Left renal pelvis (tissue), 4 donors: Measurements from ENCODE around the gene PCSK2. TPM values are rescaled to one million over a fixed set of nuclear protein-coding genes. Genes with fewer than 3 reads are reported as not detected.
"Not testable (repeated sequence)": the region's sequence is repeated elsewhere in the genome, so short reads cannot be mapped to it uniquely, and the experiment has no call there.

Source experiments
- DNase-seq, 4 donors: peaks; one replicate each; pipeline ENCODE4 v3.0.0-alpha.2; 2013; ENCODE audit warnings: low read depth in 4 of 4, low spot score in 3 of 4
- polyA plus RNA-seq, 4 donors: library from polyadenylated mRNA; unstranded; fragments of 120-200 nt; gene quantifications; one replicate each; pipeline ENCODE4 v1.2.1, GENCODE V29; 2013; ENCODE audit not compliant: insufficient read length in 4 of 4

PCSK2 gene, protein sequence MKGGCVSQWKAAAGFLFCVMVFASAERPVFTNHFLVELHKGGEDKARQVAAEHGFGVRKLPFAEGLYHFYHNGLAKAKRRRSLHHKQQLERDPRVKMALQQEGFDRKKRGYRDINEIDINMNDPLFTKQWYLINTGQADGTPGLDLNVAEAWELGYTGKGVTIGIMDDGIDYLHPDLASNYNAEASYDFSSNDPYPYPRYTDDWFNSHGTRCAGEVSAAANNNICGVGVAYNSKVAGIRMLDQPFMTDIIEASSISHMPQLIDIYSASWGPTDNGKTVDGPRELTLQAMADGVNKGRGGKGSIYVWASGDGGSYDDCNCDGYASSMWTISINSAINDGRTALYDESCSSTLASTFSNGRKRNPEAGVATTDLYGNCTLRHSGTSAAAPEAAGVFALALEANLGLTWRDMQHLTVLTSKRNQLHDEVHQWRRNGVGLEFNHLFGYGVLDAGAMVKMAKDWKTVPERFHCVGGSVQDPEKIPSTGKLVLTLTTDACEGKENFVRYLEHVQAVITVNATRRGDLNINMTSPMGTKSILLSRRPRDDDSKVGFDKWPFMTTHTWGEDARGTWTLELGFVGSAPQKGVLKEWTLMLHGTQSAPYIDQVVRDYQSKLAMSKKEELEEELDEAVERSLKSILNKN
- 1 to 10 TPM in 3 of 4 donors, under 1 TPM in 1; 0.60 to 1.9 (median 1.3) TPM for polyA plus RNA-seq

DNA sequence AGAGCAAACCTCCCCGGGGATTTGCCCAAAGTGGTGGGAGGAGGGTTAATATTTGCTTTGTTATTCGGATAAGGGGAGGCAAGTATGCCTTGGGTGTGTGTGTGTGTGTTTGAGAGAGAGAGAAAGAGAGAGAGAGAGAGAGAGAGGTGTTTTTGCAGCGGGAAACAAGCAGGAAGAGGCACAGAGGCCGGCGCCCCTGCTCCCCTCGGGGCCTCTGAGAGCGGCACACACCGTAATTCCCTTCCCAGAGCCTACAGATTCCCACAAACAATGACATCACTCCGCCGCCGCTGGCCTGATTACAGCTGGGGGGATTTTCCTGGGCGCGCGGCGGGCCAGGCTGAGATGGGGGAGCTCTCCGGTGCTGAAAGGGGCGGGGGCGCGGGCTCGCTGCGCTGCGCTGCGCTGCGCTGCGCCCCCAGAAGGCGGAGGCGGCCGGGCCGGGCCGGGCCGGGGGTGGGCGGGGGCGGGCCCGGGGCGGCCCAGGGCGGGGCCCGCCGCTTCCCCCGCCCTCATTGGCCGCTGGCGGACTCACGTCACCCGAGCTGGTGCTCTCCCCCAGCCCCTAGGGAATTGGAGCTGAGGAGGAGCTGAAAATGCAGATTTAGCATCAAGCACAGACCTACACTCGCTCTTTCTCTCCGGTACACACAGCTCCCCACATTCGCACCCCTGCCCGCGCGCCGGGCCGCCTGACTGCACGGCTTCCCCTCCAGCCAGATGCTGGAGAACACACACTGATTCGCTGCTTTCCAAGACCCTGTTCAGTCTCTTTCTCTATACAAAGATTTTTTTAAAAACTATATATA is at the start of gene PCSK2:
Gene PCSK2, plus strand, starts transcription at position 631 of the 809 bp plus-strand sequence. CDS start 266 bp downstream, outside the sequence.
- DNase-seq, result peak; percentile 41 to 65 (median 50)

DNA sequence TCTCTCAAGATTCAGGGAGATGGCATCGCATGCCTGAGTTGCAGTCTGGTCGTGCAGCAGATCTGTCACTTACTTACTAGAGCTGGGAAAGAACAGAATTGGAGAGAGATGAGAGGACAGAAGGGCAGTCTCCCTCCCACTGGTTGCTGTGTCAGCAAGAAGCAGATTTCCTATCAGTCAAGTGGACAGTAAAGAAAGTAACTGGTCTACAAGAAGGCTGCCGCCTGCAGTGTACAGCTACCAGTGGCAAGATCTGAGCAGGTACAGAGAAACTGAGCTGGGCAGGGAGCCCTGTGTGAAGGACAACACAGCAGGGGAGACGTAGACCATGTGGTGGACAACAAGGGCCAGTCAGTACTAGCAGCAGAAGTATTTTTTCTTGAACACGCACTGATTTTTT is 49.5 kb upstream of the PCSK2 start:
- DNase-seq, result no peak

DNA sequence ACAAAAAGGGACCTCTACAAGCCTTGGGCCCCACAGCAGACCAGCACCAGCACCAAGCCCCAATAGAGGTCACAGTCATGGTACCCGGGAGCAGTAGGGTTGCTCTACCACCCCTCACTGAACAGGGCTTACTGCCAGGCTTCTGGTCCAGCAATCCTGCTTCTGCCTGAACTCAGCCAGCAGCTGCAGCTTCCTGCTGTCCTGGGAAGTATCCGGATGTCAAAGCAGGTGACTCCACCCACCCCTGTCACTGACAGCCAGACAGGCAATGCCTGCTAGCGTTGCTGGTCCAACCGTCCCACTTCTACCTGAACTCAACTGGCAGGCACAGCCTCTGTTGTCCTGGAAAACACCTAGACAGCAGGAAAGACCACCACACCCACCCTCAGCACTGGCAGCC is 47.0 kb upstream of the PCSK2 start:
- DNase-seq, result no peak

DNA sequence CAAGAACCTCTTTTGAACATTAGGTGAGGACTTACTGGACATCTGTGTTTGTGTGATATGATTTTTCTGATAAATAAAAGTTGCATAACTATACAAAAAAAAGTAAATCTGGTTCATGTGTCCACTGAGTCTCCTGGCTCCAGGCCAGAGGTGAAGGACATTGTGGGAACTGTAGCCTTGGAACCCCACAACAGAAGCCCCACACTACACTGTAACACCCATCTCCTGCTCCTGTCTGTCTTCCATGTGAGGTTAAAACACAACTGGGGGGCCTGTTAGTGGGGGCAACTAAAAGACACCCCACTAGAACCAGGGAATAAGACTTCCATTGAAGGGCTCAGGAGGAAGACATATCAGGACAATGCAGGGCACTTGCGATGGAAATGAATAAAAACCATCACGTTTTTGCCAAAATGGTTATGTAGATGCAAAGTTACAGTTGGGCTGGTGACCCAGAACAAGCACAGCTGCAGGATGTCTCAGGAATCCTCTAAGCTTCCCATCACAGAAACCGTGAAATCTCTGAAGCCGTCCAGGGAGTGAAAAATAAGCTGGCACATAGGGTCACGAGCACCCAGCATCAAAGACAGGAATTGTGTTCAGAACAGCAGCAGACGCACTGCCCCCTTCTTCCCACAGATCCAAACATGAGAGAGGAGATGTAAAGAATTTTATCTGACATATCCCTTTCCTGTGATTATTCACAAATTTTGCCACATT is 36.7 kb upstream of the PCSK2 start:
- no peak for DNase-seq

DNA sequence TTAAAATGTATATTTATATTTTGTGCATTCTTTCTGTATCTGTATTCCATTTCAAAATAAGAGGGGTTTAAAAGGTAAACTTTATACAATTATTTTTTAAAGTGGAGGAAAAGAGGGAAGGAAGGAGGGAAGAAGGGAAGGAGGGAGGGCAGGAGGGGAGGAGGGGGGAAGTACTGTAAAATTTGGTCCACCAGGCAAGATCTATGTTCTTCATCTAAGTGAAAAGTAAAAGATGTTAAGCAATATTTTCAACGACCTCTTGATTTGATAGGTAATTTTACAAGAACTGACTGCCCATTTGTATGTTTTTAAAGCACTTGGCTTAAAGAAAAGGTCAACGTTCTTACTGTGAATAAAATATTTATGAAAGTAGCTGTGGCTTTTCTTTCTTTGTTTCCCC is 29.8 kb upstream of the PCSK2 start:
- DNase-seq, result no peak

DNA sequence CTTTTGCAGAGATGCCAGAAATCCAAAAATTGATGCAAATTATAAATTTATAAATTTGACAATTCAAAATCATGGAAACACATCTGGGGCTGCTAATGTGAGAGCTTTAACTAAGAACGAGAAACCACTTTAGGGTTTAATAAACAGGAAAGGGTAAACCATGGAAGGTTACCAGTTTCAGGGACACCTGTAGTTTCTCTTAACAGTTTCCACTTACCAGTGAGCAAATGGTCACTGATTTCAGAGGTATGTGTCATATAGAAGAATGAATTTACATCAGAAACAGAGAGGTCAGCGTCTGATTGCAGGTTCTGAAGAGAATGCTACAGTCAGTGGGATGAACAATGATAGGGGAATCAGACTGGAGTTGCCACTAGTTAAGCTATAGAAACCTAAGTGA is 24.8 kb upstream of the PCSK2 start:
- DNase-seq, result no peak

DNA sequence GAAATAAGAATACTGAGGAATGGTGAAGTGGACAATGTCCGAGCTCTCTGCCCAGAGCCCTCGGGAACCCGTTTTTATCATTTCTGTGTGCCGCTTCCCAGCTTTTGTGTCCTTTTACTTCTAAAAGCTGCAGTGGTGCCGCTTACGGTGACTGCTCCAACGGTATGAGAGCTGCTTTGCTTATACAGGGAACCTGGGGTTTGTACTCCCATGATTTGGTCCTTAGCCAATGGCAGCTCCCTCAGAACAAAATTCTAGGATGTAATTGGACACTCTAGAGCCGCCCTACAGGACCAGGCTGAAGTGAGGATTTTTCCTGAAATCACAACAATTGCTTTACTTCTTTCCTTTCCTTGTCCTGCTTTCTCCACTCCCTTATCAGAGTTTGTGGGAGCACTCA is 24.2 kb upstream of the PCSK2 start:
- peak in 1 of 4 donors; percentile 22 for DNase-seq

DNA sequence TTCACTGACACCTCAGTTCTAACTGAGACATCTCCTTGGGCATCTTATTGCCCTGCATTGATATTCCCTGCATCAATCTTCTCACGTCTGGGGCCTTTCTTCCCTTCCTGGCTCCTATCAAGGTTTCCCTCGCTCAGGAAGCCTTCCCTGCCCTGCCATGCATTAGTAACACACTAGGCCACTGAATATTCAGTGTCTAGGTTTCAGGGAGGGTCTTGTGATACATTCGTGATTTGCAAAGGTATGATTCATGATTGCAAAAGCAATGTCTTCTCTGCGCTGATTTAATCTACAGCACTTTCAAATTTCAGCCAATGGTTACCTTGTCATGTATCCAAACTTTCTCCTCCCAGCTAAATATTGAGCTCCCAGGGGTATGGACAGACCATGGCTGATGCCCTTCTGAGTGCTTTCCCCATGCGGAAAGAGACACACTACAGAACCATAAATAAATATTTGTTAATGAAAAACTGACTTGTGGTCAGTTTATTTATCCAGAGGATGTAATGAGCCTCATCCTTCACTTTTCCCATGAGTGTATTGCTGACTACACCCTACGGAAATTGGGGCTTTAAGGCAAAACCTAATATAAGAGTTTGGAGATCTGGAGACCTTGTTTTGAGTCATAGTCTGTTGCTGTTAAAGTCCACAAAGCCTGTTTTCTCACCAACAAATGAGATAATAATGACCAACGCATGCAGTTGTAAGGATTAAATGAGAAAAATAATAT is 21.6 kb upstream of the PCSK2 start:
- DNase-seq, result no peak

DNA sequence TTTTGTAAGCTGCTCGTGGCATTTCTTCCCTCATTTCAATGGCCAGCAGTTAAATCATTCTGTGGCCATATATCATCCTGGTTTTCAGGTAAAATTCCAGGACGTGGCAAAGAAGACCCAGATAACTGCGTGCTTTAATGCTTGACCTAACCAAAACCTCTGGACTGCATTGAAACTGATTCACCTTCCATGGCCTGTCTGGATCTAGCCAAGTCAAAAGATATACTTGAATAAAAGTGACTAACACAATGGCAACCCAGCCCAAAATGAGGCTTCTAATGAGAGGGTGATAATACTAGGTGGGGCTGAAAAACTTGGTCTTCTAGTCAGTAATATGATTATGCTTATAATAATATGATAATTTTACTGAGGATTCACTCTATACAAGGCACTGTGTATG is 16.5 kb upstream of the PCSK2 start:
- DNase-seq, result no peak

DNA sequence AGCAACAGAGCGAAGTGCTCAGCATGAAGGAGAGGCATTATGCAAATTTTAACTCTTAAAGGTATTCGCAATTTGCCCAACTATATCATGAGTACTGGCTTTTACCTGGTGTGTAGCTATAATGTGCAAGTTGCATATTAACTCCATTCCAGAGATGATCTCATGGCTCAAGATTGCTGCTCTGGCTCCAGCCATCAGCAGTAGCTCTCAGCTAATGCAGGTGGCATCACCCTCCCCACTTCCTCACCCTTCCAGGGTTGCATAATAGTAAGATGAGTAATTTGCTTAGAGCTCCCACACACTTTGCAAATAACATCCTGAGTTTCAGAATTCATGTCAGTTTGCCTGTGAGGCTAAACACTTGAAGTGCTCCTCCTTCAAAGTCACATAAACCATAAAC is 15.9 kb upstream of the PCSK2 start:
- no peak for DNase-seq

DNA sequence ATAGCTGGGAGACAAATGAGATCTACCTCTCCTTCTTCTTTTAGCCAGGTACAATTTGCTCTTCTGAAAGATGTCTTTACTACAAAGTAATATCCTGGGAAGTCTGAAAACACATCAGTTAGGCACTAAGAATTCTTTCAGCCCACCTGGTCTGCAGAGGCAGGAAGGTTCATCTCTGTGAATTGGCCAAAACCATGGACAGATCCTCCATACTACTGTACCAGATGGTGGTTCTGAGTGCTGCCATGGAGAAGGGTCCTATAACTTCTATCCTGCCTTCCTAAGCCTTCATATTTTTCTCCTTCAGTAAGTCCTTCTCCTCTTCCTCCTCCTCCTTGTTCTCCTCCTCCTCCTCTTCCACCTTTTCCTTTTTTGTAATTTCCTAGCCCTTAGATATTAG is 11.7 kb upstream of the PCSK2 start:
- no peak for DNase-seq

DNA sequence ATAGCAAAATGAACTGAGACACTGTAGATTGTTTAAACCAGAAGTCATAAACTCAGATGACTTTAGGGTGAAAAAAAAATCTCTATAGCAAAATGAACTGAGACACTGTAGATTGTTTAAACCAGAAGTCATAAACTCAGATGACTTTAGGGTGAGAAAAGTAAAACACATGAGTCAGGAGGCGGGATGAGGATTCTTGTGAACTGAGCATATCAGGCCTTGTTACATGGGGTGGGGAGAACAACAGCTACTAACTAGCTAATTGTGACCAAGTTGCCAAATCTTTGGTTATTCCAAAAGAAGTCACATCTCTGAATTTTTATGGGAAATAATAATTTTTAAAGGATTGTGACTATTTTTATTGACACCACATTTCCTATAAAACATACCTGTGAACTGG is 7.0 kb upstream of the PCSK2 start:
- not testable (repeated sequence) for DNase-seq

DNA sequence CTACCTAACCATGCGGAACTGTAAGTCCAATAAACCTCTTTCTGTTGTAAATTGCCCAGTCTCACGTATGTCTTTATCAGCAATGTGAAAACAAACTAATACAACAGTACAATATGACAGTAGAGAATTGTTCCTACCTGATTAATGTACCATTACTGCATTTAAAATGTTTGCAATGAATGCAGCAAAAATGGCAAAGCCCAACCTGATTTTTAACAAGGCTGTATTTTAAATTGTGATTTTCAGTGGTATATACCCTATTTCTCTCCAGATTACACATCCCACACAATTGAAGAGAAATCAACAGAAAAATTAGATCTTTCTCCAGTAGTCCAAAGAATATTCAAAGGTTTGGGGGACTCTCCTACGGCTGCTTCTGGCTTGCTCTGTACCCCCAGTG is 3.3 kb upstream of the PCSK2 start:
- no peak for DNase-seq

DNA sequence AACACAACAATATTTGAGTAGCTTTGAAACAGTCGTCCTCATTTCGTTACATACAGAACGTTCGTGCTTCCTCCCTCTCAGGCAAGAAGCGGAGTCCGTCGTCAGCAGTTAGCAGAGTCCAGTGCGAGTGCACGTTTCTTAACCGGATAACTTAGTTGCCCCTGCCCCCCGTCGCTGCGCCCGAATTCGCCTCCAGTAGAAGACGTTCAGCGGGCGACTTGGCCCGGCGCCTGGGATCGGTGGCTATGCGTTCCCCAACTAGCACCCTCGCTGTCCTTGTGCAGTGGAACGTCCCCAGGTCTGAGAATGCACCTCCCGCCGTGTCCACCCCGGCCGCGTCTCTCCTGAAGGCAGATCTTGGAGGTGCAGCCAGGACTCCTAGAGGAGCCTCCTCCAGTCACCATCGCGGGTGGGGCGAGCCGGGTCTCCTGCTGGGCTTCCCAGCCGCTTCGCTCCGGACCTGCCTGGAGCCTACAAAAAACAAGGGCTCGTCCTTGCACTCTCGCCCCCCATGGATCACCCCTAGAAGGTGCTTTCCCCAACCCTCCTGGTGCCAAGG is 910 bp upstream of the PCSK2 start:
- no peak for DNase-seq

DNA sequence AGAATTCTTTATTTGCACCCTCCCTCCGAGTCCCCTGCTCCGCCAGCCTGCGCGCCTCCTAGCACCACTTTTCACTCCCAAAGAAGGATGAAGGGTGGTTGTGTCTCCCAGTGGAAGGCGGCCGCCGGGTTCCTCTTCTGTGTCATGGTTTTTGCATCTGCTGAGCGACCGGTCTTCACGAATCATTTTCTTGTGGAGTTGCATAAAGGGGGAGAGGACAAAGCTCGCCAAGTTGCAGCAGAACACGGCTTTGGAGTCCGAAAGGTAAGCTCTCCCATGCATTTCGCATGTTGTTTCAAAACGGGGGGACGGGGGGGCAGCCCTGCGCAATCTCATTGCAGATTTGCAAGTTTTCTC is 357 bp downstream of the PCSK2 start:
- no peak for DNase-seq

DNA sequence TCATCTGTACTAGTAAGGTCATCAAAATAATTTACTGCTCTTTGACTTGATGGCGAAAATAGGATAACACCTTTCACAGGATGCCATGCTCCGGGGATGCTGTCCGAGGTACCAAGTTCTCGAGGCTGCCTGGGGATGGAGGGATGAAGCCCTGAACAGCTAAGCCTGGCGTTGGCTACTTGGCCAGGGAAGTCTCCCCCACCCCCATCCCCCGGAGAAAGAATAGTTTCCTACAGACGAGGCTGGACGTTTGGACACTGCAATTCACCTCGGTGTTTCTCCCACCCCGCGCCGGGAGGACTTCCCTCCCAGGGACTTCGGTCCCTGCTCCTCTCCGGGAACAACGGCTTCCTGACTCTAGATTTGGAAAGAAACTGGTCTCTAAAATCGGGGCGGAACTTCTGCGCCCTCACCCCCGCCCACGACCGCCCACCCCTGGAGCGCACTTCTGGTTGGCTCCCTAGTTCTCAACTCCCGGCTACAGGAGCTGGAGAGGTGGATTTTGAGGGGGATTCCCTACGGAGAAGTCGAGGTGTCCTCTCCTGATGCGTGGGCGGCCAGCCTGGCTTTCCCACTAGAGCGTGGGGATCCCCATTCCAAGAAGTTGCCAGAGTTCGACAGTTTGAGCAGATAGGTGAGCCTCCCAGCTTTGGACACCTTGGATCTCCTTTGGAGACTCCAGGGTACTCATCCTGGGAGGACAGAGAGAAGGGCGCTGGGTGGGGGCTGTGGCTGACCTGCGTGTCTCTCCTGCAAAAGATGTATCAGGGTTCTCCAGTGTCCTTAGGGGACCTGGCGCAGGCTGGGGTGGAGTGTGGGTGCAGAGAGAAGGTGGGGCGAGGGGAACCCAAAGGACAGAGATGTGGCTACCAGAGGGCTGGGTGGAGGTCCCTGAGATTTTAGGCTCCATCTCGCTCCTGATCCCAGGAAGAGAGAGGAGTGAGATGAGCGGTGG is 1.1 kb downstream of the PCSK2 start:
- peak in 1 of 4 donors; percentile 32 for DNase-seq

DNA sequence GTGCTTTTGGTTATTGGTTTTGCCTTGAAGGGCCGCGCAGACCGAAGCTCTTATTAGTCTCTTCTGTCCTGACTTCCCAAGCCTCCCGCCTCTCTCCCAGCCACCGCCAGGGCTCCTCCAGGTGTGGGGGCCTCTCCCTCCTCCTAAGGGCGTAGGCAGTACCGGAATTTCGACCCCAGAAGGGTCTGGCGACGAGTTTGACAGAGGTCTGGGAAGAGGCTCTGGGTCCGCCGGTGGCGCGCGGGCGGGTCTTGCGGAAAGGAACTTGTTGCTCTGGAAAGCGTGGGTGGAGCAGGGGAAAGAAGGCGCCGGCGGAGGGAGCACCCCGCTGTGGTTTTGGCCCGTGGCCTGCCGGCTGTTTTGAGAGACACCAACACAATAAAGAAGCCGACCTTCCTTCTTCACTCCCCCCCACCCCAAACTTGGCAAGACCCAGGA is 1.8 kb downstream of the PCSK2 start:
- DNase-seq, result no peak

DNA sequence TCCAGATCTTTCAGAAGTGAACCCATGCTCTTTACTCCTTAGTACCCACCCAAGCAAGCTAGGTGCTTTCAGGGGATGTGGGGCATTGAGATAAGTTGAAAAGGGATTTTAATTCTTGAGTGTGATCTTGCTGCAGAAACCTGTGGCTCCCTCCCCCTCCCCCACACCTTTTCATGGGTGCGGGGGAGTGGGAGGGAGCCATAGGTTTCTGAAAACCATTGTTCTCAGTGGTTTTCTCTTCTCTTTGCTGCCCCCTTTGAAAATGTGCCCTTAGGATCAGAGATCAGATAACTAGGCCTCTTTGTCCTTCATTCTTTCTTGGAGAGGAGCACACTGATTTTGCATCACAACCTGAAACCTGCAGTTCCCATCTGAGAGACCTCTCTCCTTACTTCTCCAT is 2.4 kb downstream of the PCSK2 start:
- no peak for DNase-seq

DNA sequence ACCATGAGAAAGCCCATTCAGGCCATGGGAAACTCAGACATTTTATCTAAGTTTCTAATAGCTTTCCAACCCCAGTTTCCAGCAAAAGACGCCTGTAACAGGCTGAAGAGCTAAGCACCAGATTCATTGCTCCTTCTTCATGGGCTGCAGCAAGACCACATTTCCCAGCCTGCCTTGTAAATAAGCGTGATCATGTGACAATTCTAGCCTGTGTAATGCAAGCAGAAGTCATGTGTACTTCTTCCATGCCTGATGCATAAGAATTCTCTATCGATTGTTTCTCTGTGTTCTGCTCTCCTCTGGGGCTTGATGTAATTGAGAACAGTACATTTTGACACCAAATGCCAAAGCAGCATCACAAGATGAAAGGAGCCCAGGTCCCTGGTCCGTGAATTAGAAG is 6.8 kb downstream of the PCSK2 start:
- no peak for DNase-seq
